ENCODE results near the gene GCLC. TPM values are rescaled to one million over a fixed set of nuclear protein-coding genes. Genes with fewer than 3 reads are reported as not detected.

GCLC gene
- total RNA-seq, 1 donor from 2014 or later: 20.8 TPM

DNA sequence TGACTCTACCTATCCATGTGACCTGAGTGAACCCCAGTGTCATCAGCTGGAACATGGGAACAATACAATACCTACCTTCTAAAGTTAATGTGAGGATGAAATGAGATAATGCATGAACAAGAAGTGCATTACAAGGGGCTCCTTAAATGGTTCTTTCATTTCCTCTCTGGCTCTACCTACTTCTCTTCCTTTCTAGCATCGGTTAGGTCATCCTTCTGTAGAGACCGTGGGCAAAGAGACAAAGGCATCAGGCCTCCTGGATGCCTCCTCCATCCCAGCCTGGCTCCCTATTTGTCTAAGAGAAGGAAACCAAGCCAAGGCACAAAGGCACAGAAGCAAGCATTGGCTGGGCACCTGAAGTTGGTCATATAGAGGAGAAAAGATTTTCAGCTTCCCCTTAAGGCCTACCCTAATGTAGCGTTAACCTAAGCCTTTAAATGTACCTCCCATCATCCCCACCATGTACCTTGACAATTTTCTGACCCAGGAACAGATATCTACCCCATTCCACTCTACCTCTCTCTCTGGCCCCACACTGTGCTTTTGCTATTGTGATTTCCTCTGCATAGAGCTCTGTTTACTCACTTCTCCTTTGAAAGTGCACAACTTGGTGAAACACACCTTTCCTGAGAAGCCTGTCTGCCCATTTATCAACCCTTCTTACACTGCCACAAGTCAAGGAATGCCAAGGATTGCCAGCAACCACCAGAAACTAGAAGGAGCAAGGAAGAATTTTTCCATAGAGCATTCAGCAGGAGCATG lies 86.6 kb downstream of the GCLC start:
- DNase-seq (ENCODE audit: low read depth, low spot score): no peak

DNA sequence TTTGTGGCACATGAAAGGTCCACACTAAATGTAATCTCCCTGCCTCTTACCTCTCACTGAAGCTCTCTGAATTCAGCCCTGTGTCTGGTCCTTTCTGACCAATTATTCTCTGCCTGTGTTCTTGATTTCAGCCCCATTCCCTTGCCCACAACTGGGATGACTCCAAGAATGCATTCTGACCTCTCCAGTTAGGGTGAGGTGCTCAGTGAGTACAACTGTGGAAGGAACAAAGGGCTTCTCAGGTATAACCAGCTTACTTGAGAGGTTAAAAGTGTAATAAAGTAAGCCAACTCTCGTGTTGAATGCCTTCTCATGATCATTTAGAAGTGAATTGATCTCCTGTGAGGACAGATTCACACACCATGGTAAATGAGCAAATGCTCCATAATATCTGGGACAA lies 88.1 kb downstream of the GCLC start:
- no peak for DNase-seq (ENCODE audit: low read depth, low spot score)

DNA sequence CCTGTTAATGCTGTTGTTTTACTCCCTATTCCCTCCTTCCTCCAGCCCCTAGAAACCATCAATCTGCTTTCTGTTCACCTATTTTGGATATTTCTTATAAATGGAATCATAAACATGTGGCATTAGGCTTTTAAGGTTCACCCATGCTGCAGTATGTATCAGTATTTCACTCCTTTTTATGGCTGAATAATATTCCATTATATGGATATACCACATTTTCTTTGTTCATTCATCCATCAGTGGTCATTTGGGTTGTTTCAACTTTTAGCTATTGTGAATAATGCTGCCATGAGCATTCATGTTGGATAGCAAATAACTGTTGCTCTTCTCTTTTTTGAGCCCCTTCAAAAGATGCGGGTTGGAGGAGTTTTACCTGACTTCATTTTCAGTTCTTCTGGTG lies 89.2 kb downstream of the GCLC start:
- DNase-seq (ENCODE audit: low read depth, low spot score): no peak

DNA sequence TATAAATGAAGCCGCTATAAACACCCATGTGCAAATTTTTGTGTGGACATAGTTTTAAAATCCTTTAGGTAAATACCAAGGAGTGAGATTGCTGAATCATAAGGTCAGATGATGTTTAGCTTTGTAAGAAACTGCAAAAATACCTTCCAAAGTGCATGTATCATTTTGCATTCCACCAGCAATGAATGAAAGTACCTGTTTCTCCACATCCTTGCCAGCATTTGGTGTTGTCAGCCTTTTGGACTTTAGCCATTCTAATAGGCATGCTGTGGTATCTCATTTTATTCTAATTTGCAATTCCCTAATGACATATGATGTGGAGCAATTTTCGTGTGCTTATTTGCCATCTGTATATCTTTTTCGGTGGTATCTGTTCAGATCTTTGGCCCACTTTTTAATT lies 93.7 kb downstream of the GCLC start:
- DNase-seq (ENCODE audit: low read depth, low spot score): no peak

DNA sequence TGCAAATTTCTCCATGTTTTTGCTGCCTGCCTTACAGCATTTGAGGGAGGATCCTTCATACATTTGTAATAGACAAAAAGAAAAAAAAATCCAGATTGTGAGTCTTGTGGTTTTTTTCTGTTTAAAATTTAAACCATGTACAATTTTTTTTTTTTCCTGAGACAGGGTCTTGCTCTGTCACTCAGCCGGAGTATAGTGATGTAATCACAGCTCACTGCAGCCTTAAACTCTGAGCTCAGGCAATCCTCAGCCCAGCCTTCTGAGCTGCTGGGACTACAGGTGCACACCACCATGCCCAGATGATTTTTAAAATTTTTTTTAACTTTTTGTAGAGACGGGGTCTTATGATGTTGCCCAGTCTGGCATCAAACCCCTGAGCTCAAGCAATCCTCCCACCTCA lies 97.0 kb downstream of the GCLC start:
- no peak for DNase-seq (ENCODE audit: low read depth, low spot score)

Other genes with a start within 250 kb of the GCLC start
- 84.2 and 93.4 TPM in 2 replicates for gene ELOVL5, start 196.2 kb downstream of the GCLC start, total RNA-seq
- gene KLHL31, start 120.7 kb upstream of the GCLC start, total RNA-seq: 0.04 TPM in 1 of 2 replicates, not detected in the other
- gene LRRC1, start 249.9 kb upstream of the GCLC start, total RNA-seq: 11.4 and 17.5 TPM in 2 replicates

Data from pulmonary artery endothelial cell (primary cell).